ENCODE results near the gene MYO19.

Gene MYO19
- total RNA-seq = 17.1 to 65.8 (median 50.2) reads per million in 18 experiments

GRCh38 chr17:36534840-36535668 lies at the start of gene MYO19, which contains the start of gene PIGW:
Gene MYO19, minus strand, starts transcription at chr17:36534868. Its CDS starts 2,330 bp downstream, at chr17:36532538.
Gene PIGW, plus strand, starts transcription at chr17:36534987. Its CDS starts 2,115 bp downstream, at chr17:36537102.
- peak; percentile 92 to 96 for DNase-seq

GRCh38 chr17:36583787-36584186 lies 49.1 kb upstream of the MYO19 start:
- DNase-seq = no peak

- no peak for DNase-seq
Observed at GRCh38 chr17:36578671-36579070, 44.0 kb upstream of the MYO19 start.

- no peak for DNase-seq
Observed at GRCh38 chr17:36576793-36577192, 42.1 kb upstream of the MYO19 start.

- DNase-seq = no peak
Observed at GRCh38 chr17:36575028-36575427, 40.4 kb upstream of the MYO19 start.

GRCh38 chr17:36566081-36566480 lies 31.4 kb upstream of the MYO19 start:
- DNase-seq = no peak

GRCh38 chr17:36553459-36553858 lies 18.8 kb upstream of the MYO19 start:
- no peak for DNase-seq

GRCh38 chr17:36550491-36551417 lies 16.1 kb upstream of the MYO19 start:
- DNase-seq = peak in 1 of 2 donors; percentile 16

- no peak for DNase-seq
Observed at GRCh38 chr17:36547776-36548175, 13.1 kb upstream of the MYO19 start.

GRCh38 chr17:36546418-36547093 lies 11.9 kb upstream of the MYO19 start:
- peak in 1 of 2 donors; percentile 19 for DNase-seq

GRCh38 chr17:36545465-36546417 lies 11.1 kb upstream of the MYO19 start:
- DNase-seq = peak; percentile 95 to 97

- no peak for DNase-seq
Observed at GRCh38 chr17:36545077-36545464, 10.4 kb upstream of the MYO19 start.

GRCh38 chr17:36544307-36545076 lies 9.8 kb upstream of the MYO19 start, which contains the start of gene GGNBP2:
Gene GGNBP2, plus strand, starts transcription at chr17:36544919. Its CDS starts 806 bp downstream, at chr17:36545725.
- peak; percentile 91 to 98 for DNase-seq

- peak; percentile 58 to 69 for DNase-seq
Observed at GRCh38 chr17:36544044-36544306, 9.3 kb upstream of the MYO19 start.

GRCh38 chr17:36542755-36543154 lies 8.1 kb upstream of the MYO19 start:
- no peak for DNase-seq

- DNase-seq = no peak
Observed at GRCh38 chr17:36540696-36541095, 6.0 kb upstream of the MYO19 start.

GRCh38 chr17:36535669-36536081 lies 1.0 kb upstream of the MYO19 start:
- no peak for DNase-seq

GRCh38 chr17:36533935-36534839 lies 481 bp downstream of the MYO19 start:
- DNase-seq = peak; percentile 27 to 55

GRCh38 chr17:36532435-36532975 lies 2.2 kb downstream of the MYO19 start:
- DNase-seq = no peak

Measured in inflammatory macrophage (primary cell).